Duodenal mucosa (tissue), 2 donors: ENCODE results near the gene SH3BP4.

ENCODE experiments used
- H3K27ac ChIP-seq: one replicate; pipeline ENCODE4 v1.7.0; 2013; ENCODE audit warnings: low read depth, low read length
- H3K27me3 ChIP-seq, 2 donors: one replicate each; pipeline ENCODE4 v1.7.0; 2013; ENCODE audit warnings: low read length in 2 of 2, control low read depth in 1 of 2; ENCODE audit not compliant: insufficient read depth in 2 of 2, control insufficient read depth in 1 of 2
- H3K36me3 ChIP-seq, 2 donors: one replicate each; pipeline ENCODE4 v1.7.0; 2013; ENCODE audit warnings: low read length in 2 of 2, control low read depth in 1 of 2; ENCODE audit not compliant: insufficient read depth in 2 of 2, control insufficient read depth in 1 of 2
- H3K4me1 ChIP-seq, 2 donors: one replicate each; pipeline ENCODE4 v1.7.0; 2013; ENCODE audit warnings: low read length in 2 of 2, control low read depth in 1 of 2; ENCODE audit not compliant: insufficient read depth in 2 of 2, control insufficient read depth in 1 of 2
- H3K4me3 ChIP-seq, 2 donors: one replicate each; pipeline ENCODE4 v1.7.0; 2013; ENCODE audit warnings: low read length in 2 of 2, low read depth in 1 of 2
- H3K9ac ChIP-seq, 2 donors: one replicate each; pipeline ENCODE4 v1.7.0; 2013; ENCODE audit warnings: low read length in 2 of 2, low read depth in 1 of 2
- H3K9me3 ChIP-seq, 2 donors: one replicate each; pipeline ENCODE4 v1.7.0; 2013; ENCODE audit warnings: low read length in 2 of 2, control low read depth in 1 of 2; ENCODE audit not compliant: control insufficient read depth in 1 of 2

Gene SH3BP4

DNA sequence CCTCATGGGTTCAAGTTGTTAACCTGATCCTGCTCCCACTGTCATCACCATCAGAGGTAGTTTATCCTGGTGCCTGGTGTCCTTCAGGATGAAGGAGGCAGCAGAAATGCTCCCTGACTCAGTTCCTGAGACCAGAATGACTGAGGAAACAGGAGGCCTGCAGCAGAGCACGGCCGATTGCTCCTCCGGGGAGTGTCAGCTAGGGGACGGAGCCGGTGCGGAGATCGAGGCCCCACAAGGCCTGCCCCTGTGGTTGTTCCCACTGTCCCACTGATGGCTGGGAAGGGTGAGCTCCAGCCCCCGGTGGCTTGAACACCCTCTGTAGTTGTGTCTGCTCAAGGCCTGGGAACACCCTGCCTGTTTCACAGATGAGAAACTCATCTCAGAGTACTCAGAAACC is 45.6 kb downstream of the SH3BP4 start:
- Histone ChIP-seq H3K4me1 (peaks cover 67 to 68% of the 10 kb centered on the region in 2 donors), H3K4me3 (no peak overlapping the region), H3K9ac (no peak overlapping the region), H3K27me3 (no peaks in the 10 kb centered on the region), H3K9me3 (no peaks in the 10 kb centered on the region), H3K36me3 (peaks cover 0 to 4% of the 10 kb centered on the region in 2 donors), H3K27ac (no peak overlapping the region)

DNA sequence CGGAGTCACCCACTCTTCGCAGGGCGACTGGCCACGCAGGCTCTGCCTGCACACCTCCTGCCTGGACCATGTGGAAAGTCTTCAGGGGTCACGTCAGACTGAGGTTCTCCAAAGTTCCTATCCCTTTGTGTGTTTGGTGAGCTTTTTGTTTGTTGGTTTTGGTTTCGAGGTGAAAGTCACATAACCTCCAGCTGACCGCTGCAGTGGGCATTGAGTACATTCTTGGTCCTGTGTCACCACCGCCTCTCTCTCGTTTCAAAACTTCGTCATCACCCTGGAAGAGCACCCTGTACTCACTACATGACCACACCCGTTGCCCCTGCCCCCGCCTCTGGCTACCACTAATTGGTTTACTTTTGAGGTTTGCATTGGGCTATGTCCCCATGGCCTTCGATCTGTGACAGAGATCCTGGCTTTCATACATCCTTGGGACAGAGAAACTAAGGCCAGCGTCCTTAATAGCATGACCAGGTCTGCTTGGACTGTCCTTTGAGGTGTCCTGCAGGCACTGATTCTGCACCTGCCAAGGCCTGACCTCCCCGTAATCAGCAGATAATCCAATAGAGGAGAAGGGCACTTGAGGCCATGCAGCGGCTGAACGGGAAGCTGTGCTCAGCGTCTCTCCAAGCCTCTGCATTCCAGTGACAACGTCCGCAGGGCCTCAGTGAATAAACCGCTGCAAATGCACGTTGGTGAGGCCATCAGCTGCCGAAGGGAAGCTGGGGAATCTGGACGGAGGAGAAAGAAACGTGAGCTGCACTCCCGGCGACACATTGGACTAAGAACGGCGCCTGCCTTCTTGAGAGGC is 46.8 kb downstream of the SH3BP4 start:
- H3K36me3 ChIP-seq = peaks cover 4 to 5% of the 10 kb centered on the region in 2 donors
- H3K9me3 ChIP-seq = no peaks in the 10 kb centered on the region
- H3K27me3 ChIP-seq = no peaks in the 10 kb centered on the region
- peak overlapping the region in 1 of 2 donors; percentile 38 for H3K9ac ChIP-seq
- no peak overlapping the region for H3K4me3 ChIP-seq
- no peak overlapping the region for H3K27ac ChIP-seq
- H3K4me1 ChIP-seq = peaks cover 72% of the 10 kb centered on the region in 2 donors

DNA sequence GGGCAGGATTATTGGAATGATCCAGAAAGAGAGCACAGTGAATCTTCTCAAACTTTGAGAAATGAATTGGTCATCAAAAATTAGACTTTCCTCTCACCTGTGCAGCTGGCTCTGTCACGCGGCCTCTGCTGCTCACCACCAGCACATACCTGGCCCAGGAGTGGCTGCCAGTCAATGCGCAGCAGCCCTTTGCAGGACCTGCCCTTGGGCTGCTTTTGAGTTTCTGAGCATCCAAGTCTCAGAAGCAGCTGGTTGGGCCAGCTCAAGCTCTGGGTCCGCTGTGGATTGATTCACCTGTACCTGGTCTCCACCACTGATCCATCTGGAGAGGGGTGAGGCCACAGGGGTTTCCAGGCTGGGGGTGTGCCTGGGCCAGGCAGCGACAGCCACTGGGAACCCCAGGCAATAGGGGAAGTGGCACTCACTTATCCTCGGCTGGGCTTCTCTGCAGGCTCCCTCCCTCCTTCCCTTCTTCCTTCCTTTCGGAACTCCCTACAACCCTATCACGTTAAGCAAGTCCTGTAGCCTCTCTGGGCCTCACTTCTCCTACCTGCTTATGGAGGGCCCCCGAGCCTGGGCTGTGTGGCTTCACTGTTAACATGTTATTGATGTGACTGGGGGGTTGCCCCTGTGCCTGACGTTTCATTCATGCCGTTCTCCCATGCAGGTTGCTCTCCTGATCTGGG is 48.1 kb downstream of the SH3BP4 start:
- Histone ChIP-seq H3K27me3 (no peaks in the 10 kb centered on the region), H3K4me1 (peaks cover 72 to 75% of the 10 kb centered on the region in 2 donors), H3K9ac (peak overlapping the region; percentile 15 to 39), H3K27ac (peak overlapping the region; percentile 64), H3K9me3 (no peaks in the 10 kb centered on the region), H3K36me3 (peaks cover 4 to 5% of the 10 kb centered on the region in 2 donors), H3K4me3 (peak overlapping the region in 1 of 2 donors; percentile 40)

DNA sequence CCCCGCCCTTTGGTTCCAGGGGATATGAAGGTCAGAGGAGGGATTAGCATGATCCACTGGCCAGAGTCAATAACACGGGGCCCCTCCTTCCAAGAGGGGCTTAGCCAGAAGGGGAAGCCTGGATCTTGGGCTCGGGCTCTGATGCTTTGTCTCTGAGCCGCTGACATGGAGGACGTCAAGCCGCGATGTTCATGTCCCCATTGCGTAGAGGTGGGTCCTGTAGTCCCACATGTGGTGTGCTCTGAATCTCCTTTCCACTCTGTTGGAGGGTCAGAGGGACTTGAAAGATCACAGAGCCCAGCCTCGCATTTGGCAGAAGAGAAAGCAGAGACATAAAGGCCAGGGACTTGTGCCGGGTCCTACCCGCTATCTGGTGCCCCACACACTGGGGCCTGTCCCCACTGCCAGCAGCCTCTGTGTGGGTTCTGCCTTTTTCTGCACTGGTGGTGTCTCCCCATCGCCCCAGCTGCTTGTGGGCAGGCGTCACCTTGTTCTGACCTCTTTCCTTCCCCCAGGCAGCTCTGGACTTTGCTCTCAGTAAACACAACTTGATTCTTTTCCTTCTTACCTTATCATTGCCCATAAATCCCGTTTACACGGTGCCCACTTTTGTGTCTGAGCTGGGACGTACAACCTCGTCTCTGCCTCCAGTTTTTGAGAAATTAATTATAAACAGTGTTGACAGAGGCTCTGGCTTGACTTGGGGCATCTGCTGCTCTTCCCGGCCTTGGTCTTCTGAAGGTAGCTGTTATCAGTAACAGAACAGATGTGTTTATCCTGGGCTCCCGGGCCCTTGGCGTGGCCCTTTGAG is 48.8 kb downstream of the SH3BP4 start:
- Histone ChIP-seq H3K4me1 (peaks cover 72 to 76% of the 10 kb centered on the region in 2 donors), H3K9ac (peak overlapping the region; percentile 18 to 39), H3K4me3 (peak overlapping the region; percentile 34 to 53), H3K27me3 (no peaks in the 10 kb centered on the region), H3K36me3 (peaks cover 4 to 5% of the 10 kb centered on the region in 2 donors), H3K9me3 (no peaks in the 10 kb centered on the region), H3K27ac (peak overlapping the region; percentile 64)

DNA sequence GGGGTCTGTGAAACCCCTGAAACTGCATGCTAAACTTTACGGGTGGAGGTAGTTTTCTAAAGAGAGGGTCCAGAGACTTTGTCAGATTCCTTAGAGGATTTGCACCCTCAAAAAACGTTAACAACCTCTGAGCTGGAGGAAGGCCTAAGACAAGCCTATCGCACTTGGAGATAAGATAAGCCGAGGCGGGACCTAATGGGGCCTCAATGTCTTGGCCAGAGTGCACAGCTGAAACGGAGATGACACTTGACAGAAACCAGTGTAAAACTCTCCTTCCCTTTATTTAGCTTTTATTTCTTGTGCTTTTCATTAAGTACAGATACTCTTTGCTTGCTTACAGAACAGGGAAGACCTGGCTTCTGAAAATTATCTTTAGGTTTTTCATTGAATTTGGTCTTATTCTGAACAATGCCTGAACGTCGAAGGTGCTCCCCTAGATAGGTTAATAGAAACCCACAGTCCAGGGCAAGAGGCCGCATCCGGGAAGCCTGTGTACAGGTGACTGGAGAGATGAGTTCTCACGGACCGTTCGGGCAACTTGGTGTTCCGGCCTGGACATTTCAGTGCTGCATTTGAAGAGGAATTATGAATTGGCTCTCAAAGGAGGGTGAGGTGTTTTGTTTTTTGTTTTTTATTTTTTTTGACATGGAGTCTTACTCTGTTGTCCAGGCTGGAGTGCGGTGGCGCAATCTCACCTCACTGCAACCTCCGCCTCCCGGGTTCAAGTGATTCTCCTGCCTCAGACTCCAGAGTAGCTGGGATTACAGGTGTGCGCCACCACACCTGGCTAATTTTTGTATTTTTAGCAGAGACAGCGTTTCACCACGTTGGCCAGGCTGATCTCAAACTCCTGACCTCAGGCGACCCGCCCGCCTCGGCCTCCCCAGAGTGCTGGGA is 49.7 kb downstream of the SH3BP4 start:
- Histone ChIP-seq H3K4me3 (peak overlapping the region in 1 of 2 donors; percentile 53), H3K27ac (peak overlapping the region; percentile 15), H3K4me1 (peaks cover 74 to 81% of the 10 kb centered on the region in 2 donors), H3K9me3 (no peaks in the 10 kb centered on the region), H3K36me3 (peaks cover 2 to 5% of the 10 kb centered on the region in 2 donors), H3K9ac (peak overlapping the region; percentile 18 to 20), H3K27me3 (no peaks in the 10 kb centered on the region)

DNA sequence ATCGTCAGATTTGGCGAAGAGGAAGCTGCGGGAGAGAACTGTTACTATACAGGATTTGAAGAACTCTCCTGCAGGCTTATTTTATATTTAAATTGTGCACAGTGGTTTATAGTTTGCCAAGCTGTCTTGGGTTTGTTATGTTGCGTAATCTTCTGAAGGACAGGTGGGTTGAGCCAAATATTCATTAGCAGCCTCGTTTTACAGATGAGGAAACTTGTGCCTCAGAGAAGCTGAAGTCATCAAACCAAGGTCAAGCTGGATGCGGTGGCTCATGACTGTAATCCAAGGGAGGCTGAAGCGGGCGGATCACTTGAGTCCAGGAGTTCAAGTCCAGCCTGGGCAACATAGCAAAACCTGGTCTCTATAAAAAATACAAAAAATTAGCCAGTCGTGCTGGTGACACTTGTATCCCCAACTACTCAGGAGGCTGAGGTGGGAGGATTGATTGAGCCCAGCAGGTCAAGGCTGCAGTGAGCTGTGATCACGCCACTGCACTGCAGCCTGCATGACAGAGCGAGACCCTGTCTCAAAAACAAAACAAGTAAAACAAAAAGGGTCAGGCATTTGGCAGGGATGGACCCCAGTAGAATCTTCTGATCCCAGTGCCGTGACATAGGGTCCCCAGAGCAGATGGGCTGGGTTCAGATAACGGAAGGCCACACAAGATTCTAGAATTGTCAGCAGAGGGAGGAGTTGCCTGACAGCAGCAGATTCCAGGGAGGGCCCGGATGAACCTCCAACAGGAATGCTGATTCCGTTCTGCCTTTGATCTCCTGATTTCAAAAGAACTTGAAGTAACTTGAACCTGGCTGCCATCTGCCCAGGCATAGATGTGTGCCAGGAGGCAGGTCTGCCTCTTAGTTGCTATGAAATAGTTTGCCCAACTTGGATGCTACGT is 50.6 kb downstream of the SH3BP4 start:
- no peaks in the 10 kb centered on the region for H3K9me3 ChIP-seq
- peaks cover 0 to 5% of the 10 kb centered on the region in 2 donors for H3K36me3 ChIP-seq
- H3K27ac ChIP-seq = no peak overlapping the region
- peaks cover 84 to 91% of the 10 kb centered on the region in 2 donors for H3K4me1 ChIP-seq
- H3K9ac ChIP-seq = no peak overlapping the region
- H3K27me3 ChIP-seq = no peaks in the 10 kb centered on the region
- H3K4me3 ChIP-seq = no peak overlapping the region

DNA sequence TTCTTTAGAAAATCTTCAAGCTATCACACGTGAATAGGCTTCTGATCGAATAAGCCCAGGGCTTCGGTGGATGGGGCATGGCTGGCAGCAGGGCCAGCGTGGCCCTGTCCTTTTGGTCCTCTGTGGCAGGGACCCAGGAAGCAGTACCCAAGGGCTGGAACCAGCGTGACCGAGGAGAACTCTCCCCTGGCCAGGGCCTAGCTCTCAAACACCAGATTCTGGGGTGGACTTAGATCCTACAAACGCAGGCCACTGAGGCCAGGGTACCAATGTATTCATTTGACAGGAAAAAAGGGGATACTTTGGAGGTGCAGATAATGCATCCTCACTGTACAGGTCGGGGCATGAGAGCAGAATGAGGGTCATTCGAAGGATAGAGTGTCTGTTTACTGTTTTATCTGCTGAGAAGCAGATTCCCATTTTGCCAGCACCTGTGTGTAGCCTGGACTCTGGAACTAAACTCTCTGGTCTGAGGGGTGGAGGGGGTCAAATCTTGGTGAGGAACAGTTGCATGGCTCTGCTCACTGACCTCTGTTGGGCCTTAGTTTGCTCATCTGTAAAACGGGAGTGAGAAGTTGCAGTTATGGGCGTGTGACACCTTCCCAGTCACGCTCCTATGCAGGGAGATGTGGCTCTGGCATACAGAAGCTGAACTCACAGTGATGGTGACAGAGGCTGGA is 51.4 kb downstream of the SH3BP4 start:
- Histone ChIP-seq H3K27me3 (no peaks in the 10 kb centered on the region), H3K4me3 (no peak overlapping the region), H3K4me1 (peaks cover 90 to 96% of the 10 kb centered on the region in 2 donors), H3K9me3 (no peaks in the 10 kb centered on the region), H3K27ac (no peak overlapping the region), H3K36me3 (peaks cover 0 to 5% of the 10 kb centered on the region in 2 donors), H3K9ac (no peak overlapping the region)

DNA sequence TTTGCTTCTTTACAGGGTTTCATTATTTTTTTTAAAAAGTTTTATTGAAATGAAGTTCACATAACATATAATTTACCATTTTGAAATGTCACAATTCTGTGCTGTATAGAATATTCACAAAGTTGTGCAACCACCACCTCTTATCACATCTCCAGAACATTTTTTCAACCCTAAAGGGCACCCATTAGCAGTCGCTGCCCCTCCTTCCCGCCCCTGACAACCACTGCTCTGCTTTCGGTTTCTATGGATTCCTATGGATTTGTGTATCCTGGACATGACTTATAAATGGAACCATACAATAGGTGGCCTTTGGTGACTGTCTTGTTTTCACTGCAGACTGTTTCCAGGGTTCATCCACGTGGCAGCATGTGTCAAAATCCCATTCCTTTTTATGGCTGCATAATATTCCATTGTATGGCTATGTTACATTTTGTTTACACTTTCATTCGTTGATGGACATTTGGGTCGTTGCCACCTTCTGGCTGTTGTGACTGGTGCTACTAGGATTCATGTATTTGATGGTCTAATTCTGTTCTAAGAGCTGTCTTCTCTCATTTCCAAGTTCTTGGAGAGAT is 52.6 kb downstream of the SH3BP4 start:
- no peak overlapping the region for H3K27ac ChIP-seq
- H3K9me3 ChIP-seq = no peaks in the 10 kb centered on the region
- peaks cover 0 to 5% of the 10 kb centered on the region in 2 donors for H3K36me3 ChIP-seq
- peaks cover 88 to 95% of the 10 kb centered on the region in 2 donors for H3K4me1 ChIP-seq
- no peaks in the 10 kb centered on the region for H3K27me3 ChIP-seq
- H3K4me3 ChIP-seq = no peak overlapping the region
- no peak overlapping the region for H3K9ac ChIP-seq
